ENCODE data around the gene KLHDC4. TPM values are rescaled to one million over a fixed set of nuclear protein-coding genes. Genes with fewer than 3 reads are reported as not detected.

KLHDC4 gene
- total RNA-seq, 1 experiment from 2014 or later: 36.3 TPM

DNA sequence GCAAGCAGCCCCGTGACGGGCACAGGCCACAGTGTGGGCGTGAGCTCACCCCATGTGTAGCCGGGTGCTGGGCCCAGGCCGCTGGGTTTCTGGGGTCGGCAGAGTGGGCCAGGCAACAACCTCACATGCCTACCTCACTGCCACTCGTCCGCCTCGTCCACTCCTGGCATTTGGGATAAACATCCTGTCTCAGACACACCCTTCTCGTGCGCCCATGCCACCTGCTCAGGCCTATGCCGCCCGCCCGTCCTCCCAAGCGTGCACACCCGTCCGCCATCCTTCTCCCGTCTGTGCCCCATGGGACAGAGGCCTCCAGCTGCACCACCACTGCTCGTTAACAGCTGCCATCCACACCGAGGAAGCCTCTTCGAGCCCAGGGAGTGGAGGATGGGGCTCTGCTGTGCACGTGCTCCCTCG, 64.3 kb downstream of the KLHDC4 start:
- H3K9me3 ChIP-seq (ENCODE audit: low read length): no peaks in the 10 kb centered on the region
- H2AFZ ChIP-seq (ENCODE audit: low read length): no peak overlapping the region
- no peaks in the 10 kb centered on the region for H3K79me2 ChIP-seq (ENCODE audit: low read length)
- no peaks in the 10 kb centered on the region for H3K9me2 ChIP-seq (replicated peaks; ENCODE audit: low read length)
- intact Hi-C loops (cut with micrococcal nuclease): no loop called here
- ChIA-PET POLR2A (ENCODE audit: unreplicated experiment) (no interaction called here), CTCF (no interaction called here)
- DNase-seq (no peak), ATAC-seq (no peak)
- H3K4me3 ChIP-seq (ENCODE audit: low read length): no peak overlapping the region
- no peaks in the 10 kb centered on the region for H3K27me3 ChIP-seq (ENCODE audit: low read length)
- no peaks in the 10 kb centered on the region for H3K4me1 ChIP-seq (ENCODE audit: insufficient read depth, low read length)
- H4K20me1 ChIP-seq (ENCODE audit: low read length): no peaks in the 10 kb centered on the region
- TF ChIP-seq EZH2phosphoT487 (IDR thresholded peaks at IDR 0.05; ENCODE audit: borderline replicate concordance, low read length) (no peak), EZH2 (IDR thresholded peaks at IDR 0.05; ENCODE audit: low read length, unreplicated experiment) (no peak)
- TF ChIP-seq, protein P1, sequence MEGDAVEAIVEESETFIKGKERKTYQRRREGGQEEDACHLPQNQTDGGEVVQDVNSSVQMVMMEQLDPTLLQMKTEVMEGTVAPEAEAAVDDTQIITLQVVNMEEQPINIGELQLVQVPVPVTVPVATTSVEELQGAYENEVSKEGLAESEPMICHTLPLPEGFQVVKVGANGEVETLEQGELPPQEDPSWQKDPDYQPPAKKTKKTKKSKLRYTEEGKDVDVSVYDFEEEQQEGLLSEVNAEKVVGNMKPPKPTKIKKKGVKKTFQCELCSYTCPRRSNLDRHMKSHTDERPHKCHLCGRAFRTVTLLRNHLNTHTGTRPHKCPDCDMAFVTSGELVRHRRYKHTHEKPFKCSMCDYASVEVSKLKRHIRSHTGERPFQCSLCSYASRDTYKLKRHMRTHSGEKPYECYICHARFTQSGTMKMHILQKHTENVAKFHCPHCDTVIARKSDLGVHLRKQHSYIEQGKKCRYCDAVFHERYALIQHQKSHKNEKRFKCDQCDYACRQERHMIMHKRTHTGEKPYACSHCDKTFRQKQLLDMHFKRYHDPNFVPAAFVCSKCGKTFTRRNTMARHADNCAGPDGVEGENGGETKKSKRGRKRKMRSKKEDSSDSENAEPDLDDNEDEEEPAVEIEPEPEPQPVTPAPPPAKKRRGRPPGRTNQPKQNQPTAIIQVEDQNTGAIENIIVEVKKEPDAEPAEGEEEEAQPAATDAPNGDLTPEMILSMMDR (conservative IDR thresholded peaks at IDR 0.05; ENCODE audit: low read depth, low read length): no peak
- H3K9ac ChIP-seq (ENCODE audit: low read length): no peak overlapping the region
- no peak overlapping the region for H3K27ac ChIP-seq (ENCODE audit: low read length)
- H3K4me2 ChIP-seq (ENCODE audit: low read length): no peak overlapping the region
- H3F3A ChIP-seq (ENCODE audit: low read length, unreplicated experiment): no peaks in the 10 kb centered on the region
- no peaks in the 10 kb centered on the region for H3K36me3 ChIP-seq (ENCODE audit: low read depth, low read length)
- no TSS peak for BruUV-seq (replicated peaks)

DNA sequence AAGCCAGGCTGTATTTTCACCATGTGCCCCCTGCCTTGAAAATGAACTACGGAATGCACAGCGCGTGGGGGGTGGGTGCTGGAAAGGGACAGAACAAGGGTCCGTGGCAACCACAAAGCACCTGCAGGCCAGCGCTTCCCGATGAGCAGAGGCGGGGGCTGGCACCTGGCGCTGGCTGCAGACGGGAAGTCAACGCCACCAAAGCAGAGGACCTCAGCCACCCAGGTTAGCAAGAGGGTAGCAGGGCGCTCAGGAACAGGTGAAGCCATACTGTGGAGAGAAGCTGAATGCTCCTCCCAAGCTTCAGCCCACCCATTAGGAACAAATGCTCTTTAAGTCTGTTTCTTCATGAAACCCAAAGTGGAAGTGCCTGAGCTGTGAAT, 64.7 kb downstream of the KLHDC4 start:
- H3K4me1 ChIP-seq (ENCODE audit: insufficient read depth, low read length): no peaks in the 10 kb centered on the region
- intact Hi-C loops (cut with micrococcal nuclease): no loop called here
- H4K20me1 ChIP-seq (ENCODE audit: low read length): no peaks in the 10 kb centered on the region
- H3K9me2 ChIP-seq (replicated peaks; ENCODE audit: low read length): no peaks in the 10 kb centered on the region
- no peaks in the 10 kb centered on the region for H3K27me3 ChIP-seq (ENCODE audit: low read length)
- no peaks in the 10 kb centered on the region for H3K79me2 ChIP-seq (ENCODE audit: low read length)
- DNase-seq (no peak), ATAC-seq (no peak)
- no peak for TF ChIP-seq EZH2 (IDR thresholded peaks at IDR 0.05; ENCODE audit: low read length, unreplicated experiment)
- no peak for TF ChIP-seq EZH2phosphoT487 (IDR thresholded peaks at IDR 0.05; ENCODE audit: borderline replicate concordance, low read length)
- TF ChIP-seq, protein P1 (conservative IDR thresholded peaks at IDR 0.05; ENCODE audit: low read depth, low read length): no peak
- H3K9ac ChIP-seq (ENCODE audit: low read length): no peak overlapping the region
- H3F3A ChIP-seq (ENCODE audit: low read length, unreplicated experiment): no peaks in the 10 kb centered on the region
- ChIA-PET POLR2A (ENCODE audit: unreplicated experiment) (no interaction called here), CTCF (no interaction called here)
- H3K9me3 ChIP-seq (ENCODE audit: low read length): no peaks in the 10 kb centered on the region
- BruUV-seq (replicated peaks): no TSS peak
- no peak overlapping the region for H3K4me3 ChIP-seq (ENCODE audit: low read length)
- no peak overlapping the region for H3K27ac ChIP-seq (ENCODE audit: low read length)
- no peak overlapping the region for H2AFZ ChIP-seq (ENCODE audit: low read length)
- no peak overlapping the region for H3K4me2 ChIP-seq (ENCODE audit: low read length)
- H3K36me3 ChIP-seq (ENCODE audit: low read depth, low read length): no peaks in the 10 kb centered on the region

DNA sequence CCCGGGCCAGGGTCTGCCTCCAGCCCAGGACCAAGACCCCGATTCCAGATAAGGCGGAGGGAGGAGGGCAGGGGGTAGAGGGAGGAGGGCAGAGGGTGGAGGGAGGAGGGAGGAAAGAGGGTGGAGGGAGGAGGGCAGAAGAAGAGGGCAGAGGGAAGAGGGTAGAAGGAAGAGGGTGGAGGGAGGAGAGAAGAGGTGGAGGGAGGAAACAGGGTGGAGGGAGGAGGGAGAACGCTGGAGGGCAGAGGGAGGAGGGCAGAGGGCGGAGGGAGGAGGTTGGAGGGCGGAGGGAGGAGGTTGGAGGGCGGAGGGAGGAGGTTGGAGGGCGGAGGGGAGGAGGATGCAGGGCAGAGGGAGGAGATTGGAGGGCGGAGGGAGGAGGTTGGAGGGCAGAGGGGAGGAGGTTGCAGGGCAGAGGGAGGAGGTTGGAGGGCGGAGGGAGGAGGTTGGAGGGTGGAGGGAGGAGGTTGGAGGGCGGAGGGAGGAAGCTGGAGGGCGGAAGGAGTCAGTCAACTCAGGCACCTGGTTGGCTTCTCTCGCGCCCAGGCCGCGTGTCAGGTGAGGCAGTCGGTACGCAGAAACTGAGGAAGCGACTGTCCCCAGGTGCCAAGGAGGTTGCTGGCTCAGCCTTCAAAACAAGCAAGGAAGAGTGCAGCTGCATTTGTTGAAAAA, 65.2 kb downstream of the KLHDC4 start:
- Histone ChIP-seq H3K9me3 (ENCODE audit: low read length) (no peaks in the 10 kb centered on the region), H4K20me1 (ENCODE audit: low read length) (no peaks in the 10 kb centered on the region), H3K9ac (ENCODE audit: low read length) (no peak overlapping the region), H3K9me2 (replicated peaks; ENCODE audit: low read length) (no peaks in the 10 kb centered on the region), H3K27me3 (ENCODE audit: low read length) (no peaks in the 10 kb centered on the region), H3K36me3 (ENCODE audit: low read depth, low read length) (no peaks in the 10 kb centered on the region), H3F3A (ENCODE audit: low read length, unreplicated experiment) (no peaks in the 10 kb centered on the region), H3K79me2 (ENCODE audit: low read length) (no peaks in the 10 kb centered on the region), H3K4me3 (ENCODE audit: low read length) (no peak overlapping the region), H2AFZ (ENCODE audit: low read length) (no peak overlapping the region), H3K27ac (ENCODE audit: low read length) (no peak overlapping the region), H3K4me2 (ENCODE audit: low read length) (no peak overlapping the region), H3K4me1 (ENCODE audit: insufficient read depth, low read length) (no peaks in the 10 kb centered on the region)
- intact Hi-C loops (cut with micrococcal nuclease): no loop called here
- TF ChIP-seq EZH2phosphoT487 (IDR thresholded peaks at IDR 0.05; ENCODE audit: borderline replicate concordance, low read length): no peak
- TF ChIP-seq EZH2 (IDR thresholded peaks at IDR 0.05; ENCODE audit: low read length, unreplicated experiment): no peak
- TF ChIP-seq, protein P1 (conservative IDR thresholded peaks at IDR 0.05; ENCODE audit: low read depth, low read length): no peak
- DNase-seq: no peak
- ChIA-PET CTCF (no interaction called here), POLR2A (ENCODE audit: unreplicated experiment) (no interaction called here)
- ATAC-seq: no peak
- no TSS peak for BruUV-seq (replicated peaks)
